Loucy (cell line): ENCODE data around the gene WDR12.

Experiments used
- CTCF ChIP-seq: fragments of 200-600 bp; sonication (generic); conservative IDR thresholded peaks from 2 replicates; pipeline ENCODE4 v1.5.1; 2014; ENCODE audit warnings: mild to moderate bottlenecking, antibody characterized with exemption, low read length
- EZH2phosphoT487 ChIP-seq: fragments of 200-600 bp; IDR thresholded peaks from 2 replicates; pipeline ENCODE4 v1.6.1; 2018; ENCODE audit warnings: antibody characterized with exemption, mild to moderate bottlenecking, moderate library complexity, borderline replicate concordance

- no peak for TF ChIP-seq CTCF
- TF ChIP-seq EZH2phosphoT487, result no peak
Observed at GRCh38 chr2:202934456-202934855, 23.0 kb upstream of the WDR12 start.
